ENCODE data around the gene ADTRP.

- TF ChIP-seq CTCF (IDR thresholded peaks at IDR 0.05; ENCODE audit: insufficient read depth, low read length, poor library complexity, severe bottlenecking) (no peak), EZH2phosphoT487 (conservative IDR thresholded peaks at IDR 0.05; ENCODE audit: low read length) (no peak)
Measured at GRCh38 chr6:11730641-11731040, 48.0 kb downstream of the ADTRP start.
